AG04449 (cell line): ENCODE data around the gene SLC24A4.
"Not testable (repeated sequence)": the region's sequence is repeated elsewhere in the genome, so short reads cannot be mapped to it uniquely, and the experiment has no call there.

ENCODE experiments used
- CTCF ChIA-PET: fragments of 350-600 bp; formaldehyde crosslinking; extraction: SDS; loops from one replicate; lab custom pipeline; 2021; ENCODE audit warnings: antibody characterized with exemption; lab: Yijun Ruan, JAX
- POLR2A ChIA-PET: fragments of 400-600, 350-600 bp; formaldehyde crosslinking; extraction: SDS; loops from one replicate; lab custom pipeline; 2020; ENCODE audit warnings: antibody characterized with exemption, inconsistent platforms; lab: Yijun Ruan, JAX
- DNase-seq: peaks from one replicate; pipeline ENCODE4 v3.0.0-alpha.2; 2010; ENCODE audit warnings: low read depth, low spot score
- H3K4me3 ChIP-seq: 2 replicates; pipeline ENCODE4 v1.5.1; 2011; ENCODE audit warnings: low read depth, mild to moderate bottlenecking, control low read depth, low read length
- CTCF ChIP-seq: IDR thresholded peaks from one replicate; pipeline ENCODE4 v1.5.1; 2011; ENCODE audit warnings: mild to moderate bottlenecking, moderate library complexity, low read length, control low read depth, inconsistent platforms; ENCODE audit not compliant: insufficient read depth; ENCODE audit errors: missing control alignments

The SLC24A4 gene

GRCh38 chr14:92398888-92399636 lies 76.1 kb downstream of the SLC24A4 start:
- POLR2A ChIA-PET = no interaction called here
- CTCF ChIA-PET = no interaction called here
- TF ChIP-seq CTCF = no peak
- H3K4me3 ChIP-seq = no peak overlapping the region
- DNase-seq = no peak

GRCh38 chr14:92400579-92401444 lies 77.8 kb downstream of the SLC24A4 start:
- no peak for DNase-seq
- ChIA-PET CTCF (no interaction called here), POLR2A (no interaction called here)
- no peak for TF ChIP-seq CTCF
- no peak overlapping the region for H3K4me3 ChIP-seq

- no peak for DNase-seq
- POLR2A ChIA-PET = no interaction called here
- no peak for TF ChIP-seq CTCF
- H3K4me3 ChIP-seq = no peak overlapping the region
- CTCF ChIA-PET = no interaction called here
Measured at GRCh38 chr14:92401561-92401960, 78.6 kb downstream of the SLC24A4 start.

GRCh38 chr14:92402500-92402899 lies 79.5 kb downstream of the SLC24A4 start:
- POLR2A ChIA-PET, CTCF ChIA-PET, DNase-seq, H3K4me3 ChIP-seq: not testable (repeated sequence)

GRCh38 chr14:92404018-92404417 lies 81.1 kb downstream of the SLC24A4 start:
- no peak for TF ChIP-seq CTCF
- no peak for DNase-seq
- no peak overlapping the region for H3K4me3 ChIP-seq
- ChIA-PET CTCF (no interaction called here), POLR2A (no interaction called here)

- H3K4me3 ChIP-seq = no peak overlapping the region
- CTCF ChIA-PET = no interaction called here
- POLR2A ChIA-PET = no interaction called here
- no peak for DNase-seq
- TF ChIP-seq CTCF = no peak
Measured at GRCh38 chr14:92404421-92404820, 81.5 kb downstream of the SLC24A4 start.

- POLR2A ChIA-PET = no interaction called here
Measured at GRCh38 chr14:92404938-92405337, 82.0 kb downstream of the SLC24A4 start.

More at GRCh38 chr14:92404938-92405337, 82.0 kb downstream of the SLC24A4 start:
- H3K4me3 ChIP-seq = no peak overlapping the region
- no peak for TF ChIP-seq CTCF
- no peak for DNase-seq
- CTCF ChIA-PET = no interaction called here
